IMR-90 (cell line): ENCODE data around the gene MOCOS.

ENCODE experiments used
- BHLHE40 ChIP-seq: fragments of 150-350 bp; IDR thresholded peaks from 2 replicates; pipeline ENCODE4 v1.6.1; 2016; ENCODE audit warnings: mild to moderate bottlenecking, low read depth, low read length
- CEBPB ChIP-seq: IDR thresholded peaks from 2 replicates; pipeline ENCODE4 v1.6.1; 2012; ENCODE audit warnings: low read depth, low read length, improper control_type of control experiment
- CTCF ChIP-seq: conservative IDR thresholded peaks from 2 replicates; pipeline ENCODE4 v1.5.1; 2012; ENCODE audit warnings: mild to moderate bottlenecking, low read depth, low read length, improper control_type of control experiment
- ELK1 ChIP-seq: fragments of 150-350 bp; IDR thresholded peaks from 2 replicates; pipeline ENCODE4 v1.6.1; 2016; ENCODE audit warnings: low read depth, mild to moderate bottlenecking, low read length, moderate library complexity, borderline replicate concordance
- FOS ChIP-seq: fragments of 150-350 bp; IDR thresholded peaks from 2 replicates; pipeline ENCODE4 v1.6.1; 2016; ENCODE audit warnings: low read depth, low read length
- MAFK ChIP-seq: IDR thresholded peaks from 2 replicates; pipeline ENCODE4 v1.6.1; 2012; ENCODE audit warnings: low read depth, low read length, improper control_type of control experiment
- MXI1 ChIP-seq: IDR thresholded peaks from 2 replicates; pipeline ENCODE4 v1.6.1; 2012; ENCODE audit warnings: low read depth, mild to moderate bottlenecking, low read length, moderate library complexity, borderline replicate concordance
- POLR2A ChIP-seq: IDR thresholded peaks from 2 replicates; pipeline ENCODE4 v1.6.1; 2012; ENCODE audit warnings: mild to moderate bottlenecking, low read depth, low read length
- RAD21 ChIP-seq: IDR thresholded peaks from 2 replicates; pipeline ENCODE4 v1.6.1; 2012; ENCODE audit warnings: low read length, improper control_type of control experiment
- RCOR1 ChIP-seq: IDR thresholded peaks from 2 replicates; pipeline ENCODE4 v1.6.1; 2012; ENCODE audit warnings: mild to moderate bottlenecking, low read length, improper control_type of control experiment; ENCODE audit not compliant: insufficient replicate concordance
- RFX5 ChIP-seq: IDR thresholded peaks from 2 replicates; pipeline ENCODE4 v1.8.0; 2012; ENCODE audit warnings: low read depth, mild to moderate bottlenecking, low read length, moderate library complexity
- SMC3 ChIP-seq: fragments of 150-350 bp; IDR thresholded peaks from 2 replicates; pipeline ENCODE4 v1.6.1; 2016; ENCODE audit warnings: low read depth, mild to moderate bottlenecking, antibody characterized with exemption, low read length, moderate library complexity

DNA sequence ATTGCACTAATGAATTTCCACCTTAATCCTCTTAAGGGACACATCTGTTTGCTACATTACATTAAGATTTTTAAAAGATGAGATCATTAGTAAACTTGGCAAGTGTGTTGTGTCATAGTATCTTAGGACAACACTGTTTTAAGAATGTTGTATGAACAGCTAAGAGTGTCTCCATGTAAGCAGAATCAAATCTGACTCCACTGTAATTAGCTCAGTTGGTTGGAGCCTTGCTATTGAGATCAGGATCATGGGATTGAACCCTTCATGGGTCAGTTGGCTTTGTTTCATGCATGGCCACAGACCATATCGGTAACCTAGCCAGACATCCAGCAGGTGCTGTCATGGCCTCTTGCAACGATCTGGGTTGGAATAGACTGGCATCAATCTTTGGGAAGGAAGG lies 115.4 kb downstream of the MOCOS start:
- TF ChIP-seq CTCF = no peak
- no peak for TF ChIP-seq FOS
- no peak for TF ChIP-seq ELK1
- no peak for TF ChIP-seq MXI1
- TF ChIP-seq MAFK = no peak
- TF ChIP-seq RFX5 = no peak
- no peak for TF ChIP-seq POLR2A
- TF ChIP-seq SMC3 = no peak
- TF ChIP-seq CEBPB = peak; percentile 37; the same call in 1 of the 2 replicates
- TF ChIP-seq RCOR1 = no peak
- TF ChIP-seq BHLHE40 = no peak
- TF ChIP-seq RAD21 = no peak
